Upper lobe of right lung (tissue), 1 donor: ENCODE data around the gene TRIML1. TPM values are rescaled to one million over a fixed set of nuclear protein-coding genes. Genes with fewer than 3 reads are reported as not detected.

Source experiments
- ATAC-seq: fragments of 200-7000 bp; cut with Tn5 transposase; one replicate; pipeline ENCODE4 v1.9.1; 2020; ENCODE audit warnings: mild to moderate bottlenecking, moderate library complexity
- DNase-seq: peaks from one replicate; pipeline ENCODE4 v3.0.0-alpha.2; 2020
- H3K27ac ChIP-seq: fragments of 200-600 bp; one replicate; pipeline ENCODE4 v1.8.0; 2022
- H3K27me3 ChIP-seq: fragments of 200-600 bp; one replicate; pipeline ENCODE4 v1.8.0; 2022; ENCODE audit warnings: mild to moderate bottlenecking
- H3K36me3 ChIP-seq: fragments of 200-600 bp; one replicate; pipeline ENCODE4 v1.8.0; 2022
- H3K4me1 ChIP-seq: fragments of 200-600 bp; one replicate; pipeline ENCODE4 v1.8.0; 2022
- H3K4me3 ChIP-seq: fragments of 200-600 bp; one replicate; pipeline ENCODE4 v1.8.0; 2022; ENCODE audit warnings: mild to moderate bottlenecking
- H3K9me3 ChIP-seq: fragments of 200-600 bp; one replicate; pipeline ENCODE4 v1.8.0; 2022
- CTCF ChIP-seq: fragments of 200-600 bp; IDR thresholded peaks from one replicate; pipeline ENCODE4 v1.8.0; 2022; ENCODE audit warnings: antibody characterized with exemption
- intact Hi-C: fragments of 100-400 bp; cut with DNase I; formaldehyde crosslinking; loops from one replicate; pipeline ENCODE4 v1.11.0; 2022
- total RNA-seq: library from RNA; stranded (reverse); fragmentation: NEBNext Ultra II Directional; extraction: Animal tissue kit (Norgen Biotek cat#: 25700); gene quantifications from one replicate; pipeline ENCODE4 v1.2.1, GENCODE V29; 2021
- donor health status: DM: no; HTN: yes; CAD: no; lungs with severe emphysema.

The TRIML1 gene
- total RNA-seq, 1 donor from 2014 or later: not detected

GRCh38 chr4:188121530-188121929 lies 17.7 kb upstream of the TRIML1 start:
- no peak for TF ChIP-seq CTCF
- H3K27me3 ChIP-seq: no peaks in the 10 kb centered on the region
- DNase-seq (no peak), ATAC-seq (no peak)
- H3K27ac ChIP-seq: no peak overlapping the region
- no peak overlapping the region for H3K4me3 ChIP-seq
- no peaks in the 10 kb centered on the region for H3K4me1 ChIP-seq
- H3K9me3 ChIP-seq: no peaks in the 10 kb centered on the region
- H3K36me3 ChIP-seq: no peaks in the 10 kb centered on the region
- intact Hi-C loops: no loop called here

GRCh38 chr4:188127214-188127874 lies 11.9 kb upstream of the TRIML1 start:
- TF ChIP-seq CTCF: no peak
- Histone ChIP-seq H3K27ac (no peak overlapping the region), H3K4me3 (no peak overlapping the region)

GRCh38 chr4:188130355-188130754 lies 8.9 kb upstream of the TRIML1 start:
- no peak for TF ChIP-seq CTCF
- intact Hi-C loops: no loop called here
- Histone ChIP-seq H3K9me3 (no peaks in the 10 kb centered on the region), H3K36me3 (no peaks in the 10 kb centered on the region), H3K4me1 (no peaks in the 10 kb centered on the region), H3K27me3 (no peaks in the 10 kb centered on the region), H3K4me3 (no peak overlapping the region), H3K27ac (no peak overlapping the region)
- ATAC-seq (no peak), DNase-seq (no peak)

More at GRCh38 chr4:188127214-188127874, 11.9 kb upstream of the TRIML1 start:
- ATAC-seq (no peak), DNase-seq (no peak)
- H3K4me1 ChIP-seq: no peaks in the 10 kb centered on the region
- intact Hi-C loops: no loop called here
- no peaks in the 10 kb centered on the region for H3K27me3 ChIP-seq
- no peaks in the 10 kb centered on the region for H3K9me3 ChIP-seq
- no peaks in the 10 kb centered on the region for H3K36me3 ChIP-seq

GRCh38 chr4:188132232-188132631 lies 7.0 kb upstream of the TRIML1 start:
- Histone ChIP-seq H3K4me1 (no peaks in the 10 kb centered on the region), H3K9me3 (no peaks in the 10 kb centered on the region), H3K4me3 (no peak overlapping the region), H3K27me3 (no peaks in the 10 kb centered on the region), H3K36me3 (no peaks in the 10 kb centered on the region), H3K27ac (no peak overlapping the region)
- intact Hi-C loops: no loop called here
- no peak for TF ChIP-seq CTCF
- ATAC-seq (no peak), DNase-seq (no peak)

- Histone ChIP-seq H3K4me3 (no peak overlapping the region), H3K27ac (no peak overlapping the region), H3K36me3 (no peaks in the 10 kb centered on the region), H3K4me1 (no peaks in the 10 kb centered on the region), H3K27me3 (no peaks in the 10 kb centered on the region), H3K9me3 (no peaks in the 10 kb centered on the region)
- no peak for DNase-seq
- ATAC-seq: no peak
- intact Hi-C loops: no loop called here
- no peak for TF ChIP-seq CTCF
These were observed 1.0 kb upstream of the TRIML1 start for GRCh38 chr4:188138227-188138626.

GRCh38 chr4:188139671-188140070 lies 430 bp downstream of the TRIML1 start:
- intact Hi-C loops: no loop called here
- no peak for TF ChIP-seq CTCF
- Histone ChIP-seq H3K4me1 (no peaks in the 10 kb centered on the region), H3K36me3 (no peaks in the 10 kb centered on the region), H3K4me3 (no peak overlapping the region), H3K9me3 (no peaks in the 10 kb centered on the region), H3K27me3 (no peaks in the 10 kb centered on the region), H3K27ac (no peak overlapping the region)
- no peak for DNase-seq
- no peak for ATAC-seq
